Body of pancreas (tissue), 4 donors: ENCODE measurements around the gene RAB44. TPM values are rescaled to one million over a fixed set of nuclear protein-coding genes. Genes with fewer than 3 reads are reported as not detected.
A peak's percentile ranks its signal among the peaks of the same experiment; 100 is the strongest.

Experiments used
- ATAC-seq: fragments of 150-250 bp; one replicate; pipeline ENCODE4 v1.9.1; 2016
- DNase-seq, 4 donors: peaks; one replicate each; pipeline ENCODE4 v3.0.0-alpha.2; 2019
- H3K27ac ChIP-seq, 4 donors: fragments of 200-600 bp; sonication (generic); 1 replicate in 3 of 4; 2 replicates in 1 of 4; pipeline versions ENCODE4 v1.5.1 to v1.6.1; 2016 to 2019; ENCODE audit warnings: mild to moderate bottlenecking in 1 of 4, mixed read lengths in 1 of 4, moderate library complexity in 1 of 4
- H3K27me3 ChIP-seq, 2 donors: fragments of 200-600 bp; sonication (generic); one replicate each; pipeline ENCODE4 v1.6.0; 2016; ENCODE audit warnings: mild to moderate bottlenecking in 1 of 2
- H3K36me3 ChIP-seq, 2 donors: fragments of 200-600 bp; sonication (generic); replicated peaks in 1 of 2; 2 replicates each; pipeline ENCODE4 v1.5.1; 2016; ENCODE audit warnings: low read depth in 2 of 2; ENCODE audit not compliant: insufficient read depth in 1 of 2
- H3K4me1 ChIP-seq: fragments of 200-600 bp; sonication (generic); one replicate; pipeline ENCODE4 v1.6.0; 2016
- H3K4me3 ChIP-seq, 2 donors: fragments of 200-600 bp; sonication (generic); 1 replicate in 1 of 2; 2 replicates in 1 of 2; pipeline ENCODE4 v1.5.1; 2016 to 2019
- H3K9me3 ChIP-seq, 3 donors: fragments of 200-600 bp; sonication (generic); 1 replicate in 2 of 3; 2 replicates in 1 of 3; pipeline ENCODE4 v1.5.1; 2016
- POLR2A ChIP-seq, 3 donors: fragments of 450-650 bp; IDR thresholded peaks; one replicate each; pipeline ENCODE4 v1.6.1; 2016; ENCODE audit warnings: antibody characterized with exemption in 3 of 3, mild to moderate bottlenecking in 2 of 3
- WGBS, 2 donors: methylation state at CpG; one replicate each; pipeline ENCODE4 v1.1.5; 2017; 5-methylcytosine and 5-hydroxymethylcytosine counted together
- intact Hi-C: fragments of 100-400 bp; cut with DNase I; formaldehyde crosslinking; loops from one replicate; pipeline ENCODE4 v1.15.1; 2023
- total RNA-seq, 2 donors: library from RNA; depleted of rRNA; stranded (reverse); fragments of >200 nt; gene quantifications; one replicate each; pipeline ENCODE4 v1.1.0, GENCODE V29; 2016
- TF ChIP-seq, protein P1 (sequence below), 7 experiments: fragments of 450-650 bp in 4 of 7; fragments of 200-600 bp in 3 of 7; sonication (generic) in 3 of 7; IDR thresholded peaks; one replicate each; pipeline ENCODE4 v1.5.1; 2016 to 2019; ENCODE audit warnings: antibody characterized with exemption in 7 of 7

The RAB44 gene
- total RNA-seq, 2 donors from 2014 or later, result 0.26 TPM; not detected in 1

DNA sequence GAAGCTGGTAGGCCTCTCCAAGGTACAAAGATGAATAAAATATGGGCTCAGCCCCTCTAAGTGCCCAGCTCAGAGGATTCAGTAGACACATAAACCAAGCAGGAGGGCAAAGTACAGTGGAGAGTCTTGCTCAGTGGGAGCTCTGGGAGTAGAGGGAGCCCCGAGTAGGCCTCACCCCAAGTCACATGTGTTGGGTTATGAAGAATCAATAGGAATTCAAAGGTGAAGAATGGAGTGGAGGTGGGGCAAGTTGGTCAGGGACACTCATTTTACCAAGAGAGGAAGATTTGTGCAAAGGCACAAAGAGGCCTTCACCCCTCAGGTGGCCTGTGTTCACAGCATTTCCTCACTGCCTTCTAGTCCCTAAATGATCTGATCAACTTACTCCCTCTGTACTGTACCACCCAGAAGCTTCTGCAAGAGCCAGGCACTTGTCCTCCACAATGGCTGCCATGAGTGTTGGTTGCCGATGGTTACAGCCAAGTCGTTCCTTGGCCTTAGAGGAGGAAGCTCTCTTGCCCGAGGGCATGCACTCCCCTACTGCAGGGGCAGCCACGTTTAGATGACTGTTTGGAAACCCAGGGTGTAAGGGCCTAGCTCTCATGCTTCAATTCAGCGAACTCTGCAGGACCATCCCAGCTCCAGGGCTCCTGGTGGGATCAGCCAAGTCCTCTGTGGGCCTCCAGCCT lies 25.8 kb upstream of the RAB44 start:
- TF ChIP-seq, protein P1, sequence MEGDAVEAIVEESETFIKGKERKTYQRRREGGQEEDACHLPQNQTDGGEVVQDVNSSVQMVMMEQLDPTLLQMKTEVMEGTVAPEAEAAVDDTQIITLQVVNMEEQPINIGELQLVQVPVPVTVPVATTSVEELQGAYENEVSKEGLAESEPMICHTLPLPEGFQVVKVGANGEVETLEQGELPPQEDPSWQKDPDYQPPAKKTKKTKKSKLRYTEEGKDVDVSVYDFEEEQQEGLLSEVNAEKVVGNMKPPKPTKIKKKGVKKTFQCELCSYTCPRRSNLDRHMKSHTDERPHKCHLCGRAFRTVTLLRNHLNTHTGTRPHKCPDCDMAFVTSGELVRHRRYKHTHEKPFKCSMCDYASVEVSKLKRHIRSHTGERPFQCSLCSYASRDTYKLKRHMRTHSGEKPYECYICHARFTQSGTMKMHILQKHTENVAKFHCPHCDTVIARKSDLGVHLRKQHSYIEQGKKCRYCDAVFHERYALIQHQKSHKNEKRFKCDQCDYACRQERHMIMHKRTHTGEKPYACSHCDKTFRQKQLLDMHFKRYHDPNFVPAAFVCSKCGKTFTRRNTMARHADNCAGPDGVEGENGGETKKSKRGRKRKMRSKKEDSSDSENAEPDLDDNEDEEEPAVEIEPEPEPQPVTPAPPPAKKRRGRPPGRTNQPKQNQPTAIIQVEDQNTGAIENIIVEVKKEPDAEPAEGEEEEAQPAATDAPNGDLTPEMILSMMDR (IDR thresholded peaks at IDR 0.05), result no peak
- no peak for TF ChIP-seq POLR2A (IDR thresholded peaks at IDR 0.05)
- Histone ChIP-seq H3K4me1 (peaks cover 25% of the 10 kb centered on the region), H3K36me3 (no peaks in the 10 kb centered on the region), H3K4me3 (no peak overlapping the region), H3K27me3 (no peaks in the 10 kb centered on the region), H3K27ac (no peak overlapping the region), H3K9me3 (no peaks in the 10 kb centered on the region)
- ATAC-seq (no peak), DNase-seq (no peak)
- WGBS, 2 donors, result 70 to 91% methylated on average over 6 of the region's 6 CpGs
- intact Hi-C loops, result loop anchor here (5.0 kb wide), 1 partner anchor 35 kb away; no protein-coding TSS in a partner anchor

DNA sequence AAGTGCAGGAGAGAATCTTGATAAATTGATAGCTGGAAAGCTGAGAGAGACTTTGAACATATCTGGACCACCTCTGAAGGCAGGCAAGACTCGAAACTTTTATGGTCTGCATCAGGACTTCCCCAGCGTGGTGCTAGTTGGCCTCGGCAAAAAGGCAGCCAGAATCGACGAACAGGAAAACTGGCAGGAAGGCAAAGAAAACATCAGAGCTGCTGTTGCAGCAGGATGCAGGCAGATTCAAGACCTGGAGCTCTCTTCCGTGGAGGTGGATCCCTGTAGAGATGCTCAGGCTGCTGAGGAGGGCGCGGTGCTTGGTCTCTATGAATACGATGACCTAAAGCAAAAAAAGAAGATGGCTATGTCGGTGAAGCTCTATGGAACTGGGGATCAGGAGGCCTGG lies 23.7 kb upstream of the RAB44 start:
- Histone ChIP-seq H3K27ac (no peak overlapping the region), H3K27me3 (no peaks in the 10 kb centered on the region), H3K36me3 (no peaks in the 10 kb centered on the region), H3K9me3 (no peaks in the 10 kb centered on the region), H3K4me3 (no peak overlapping the region), H3K4me1 (peaks cover 27% of the 10 kb centered on the region)
- 75 to 83% methylated on average over 10 of the region's 10 CpGs for WGBS, 2 donors
- ATAC-seq (no peak), DNase-seq (no peak)
- TF ChIP-seq POLR2A (IDR thresholded peaks at IDR 0.05), result no peak
- TF ChIP-seq, protein P1 (IDR thresholded peaks at IDR 0.05), result no peak
- intact Hi-C loops, result loop anchor here (5.0 kb wide), 1 partner anchor 37 kb away; no protein-coding TSS in a partner anchor

DNA sequence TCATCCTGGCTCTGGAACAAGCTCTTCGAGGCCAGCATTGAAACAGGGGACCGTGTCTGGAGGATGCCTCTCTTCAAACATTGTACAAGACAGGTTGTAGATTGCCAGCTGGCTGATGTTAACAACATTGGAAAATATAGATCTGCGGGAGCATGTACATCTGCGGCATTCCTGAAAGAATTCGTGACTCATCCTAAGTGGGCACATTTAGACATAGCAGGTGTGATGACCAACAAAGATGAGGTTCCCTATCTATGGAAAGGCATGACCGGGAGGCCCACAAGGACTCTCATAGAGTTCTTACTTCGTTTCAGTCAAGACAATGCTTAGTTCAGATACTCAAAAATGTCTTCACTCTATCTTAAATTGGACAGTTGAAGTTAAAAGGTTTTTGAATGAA lies 22.7 kb upstream of the RAB44 start:
- WGBS, 2 donors, result 89 to 92% methylated on average over 5 to 7 of the region's 7 CpGs
- no peak for DNase-seq
- H3K4me1 ChIP-seq, result peaks cover 27% of the 10 kb centered on the region
- no peak for ATAC-seq
- TF ChIP-seq POLR2A (IDR thresholded peaks at IDR 0.05), result no peak
- TF ChIP-seq, protein P1 (IDR thresholded peaks at IDR 0.05), result no peak
- intact Hi-C loops, result loop anchor here (5.0 kb wide), 1 partner anchor 38 kb away; no protein-coding TSS in a partner anchor
- H3K4me3 ChIP-seq, result no peak overlapping the region
- no peak overlapping the region for H3K27ac ChIP-seq
- H3K9me3 ChIP-seq, result no peaks in the 10 kb centered on the region
- no peaks in the 10 kb centered on the region for H3K36me3 ChIP-seq
- no peaks in the 10 kb centered on the region for H3K27me3 ChIP-seq

DNA sequence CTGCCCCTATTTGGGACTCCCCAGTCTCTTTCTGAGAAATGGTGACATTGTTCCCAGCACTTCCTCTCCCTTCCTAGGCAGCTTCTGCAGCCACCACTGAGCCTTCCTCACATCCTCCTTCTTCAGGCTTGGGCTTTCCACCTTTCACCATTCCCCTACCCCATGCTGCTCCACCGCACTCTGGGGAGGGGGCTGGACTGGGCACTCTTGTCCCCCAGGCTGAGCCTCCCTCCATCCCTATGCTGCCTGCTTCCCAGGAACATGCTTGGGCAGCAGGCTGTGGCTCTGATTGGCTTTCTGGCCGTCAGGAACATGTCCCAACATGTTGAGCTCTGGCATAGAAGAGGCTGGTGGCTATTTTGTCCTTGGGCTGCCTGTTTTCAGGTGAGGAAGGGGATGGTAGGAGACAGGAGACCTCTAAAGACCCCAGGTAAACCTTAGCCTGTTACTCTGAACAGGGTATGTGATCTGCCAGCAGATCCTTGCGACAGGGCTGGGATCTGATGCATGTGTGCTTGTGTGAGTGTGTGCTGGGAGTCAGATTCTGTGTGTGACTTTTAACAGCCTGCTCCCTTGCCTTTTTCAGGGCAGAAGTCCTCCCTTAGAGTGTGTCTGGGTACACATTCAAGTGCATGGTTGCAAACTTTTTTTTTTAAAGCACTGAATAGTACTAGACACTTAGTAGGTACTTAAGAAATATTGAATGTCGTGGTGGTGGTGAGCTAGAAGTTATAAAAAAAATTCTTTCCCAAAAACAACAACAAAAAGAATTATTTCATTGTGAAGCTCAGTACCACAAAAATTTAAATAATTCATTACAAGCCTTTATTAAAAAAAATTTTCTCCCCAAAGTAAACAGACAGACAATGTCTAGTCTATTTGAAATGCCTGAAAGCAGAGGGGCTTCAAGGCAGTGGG lies 21.2 kb upstream of the RAB44 start:
- Histone ChIP-seq H3K27ac (peak overlapping the region in 3 of 4 donors; percentile 12 to 99 (median 52)), H3K9me3 (no peaks in the 10 kb centered on the region), H3K36me3 (no peaks in the 10 kb centered on the region), H3K4me1 (peaks cover 35% of the 10 kb centered on the region), H3K27me3 (no peaks in the 10 kb centered on the region), H3K4me3 (no peak overlapping the region)
- WGBS, 2 donors, result 62 to 65% methylated on average over 4 of the region's 4 CpGs
- TF ChIP-seq, protein P1 (IDR thresholded peaks at IDR 0.05), result no peak
- TF ChIP-seq POLR2A (IDR thresholded peaks at IDR 0.05), result peak in 1 of 3 donors; percentile 33
- ATAC-seq, result no peak
- peak in 1 of 4 donors; percentile 64 for DNase-seq
- intact Hi-C loops, result no loop called here
